ENCODE measurements around the gene MCF2L2. TPM values are rescaled to one million over a fixed set of nuclear protein-coding genes. Genes with fewer than 3 reads are reported as not detected.

The MCF2L2 gene
- polyA plus RNA-seq, 2 of the 4 experiments (the other 2 are of a cell fraction) = 0.03 to 0.05 TPM

DNA sequence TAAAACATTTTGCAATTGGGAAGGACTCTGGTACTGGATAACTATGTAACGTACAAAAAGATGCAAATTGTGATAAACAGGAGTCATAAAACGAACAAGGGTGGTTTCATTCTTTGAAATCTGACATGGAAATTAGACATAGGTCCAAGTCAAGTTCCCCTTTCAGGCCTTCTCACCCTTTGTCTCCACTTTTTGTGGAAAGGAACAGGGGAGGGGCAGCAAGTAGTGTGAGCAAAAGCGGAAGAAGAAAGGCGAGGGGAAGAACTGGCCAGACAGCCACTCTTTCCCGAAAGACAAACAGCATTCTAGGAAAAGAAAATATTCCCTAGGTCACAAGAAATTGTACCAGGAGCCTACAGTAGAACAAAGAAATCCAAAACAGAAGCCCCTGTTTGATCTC is 52.6 kb downstream of the MCF2L2 start:
- DNase-seq (ENCODE audit: low read depth in 1 of 2, low spot score in 1 of 2) = no peak
- TF ChIP-seq, protein P1, sequence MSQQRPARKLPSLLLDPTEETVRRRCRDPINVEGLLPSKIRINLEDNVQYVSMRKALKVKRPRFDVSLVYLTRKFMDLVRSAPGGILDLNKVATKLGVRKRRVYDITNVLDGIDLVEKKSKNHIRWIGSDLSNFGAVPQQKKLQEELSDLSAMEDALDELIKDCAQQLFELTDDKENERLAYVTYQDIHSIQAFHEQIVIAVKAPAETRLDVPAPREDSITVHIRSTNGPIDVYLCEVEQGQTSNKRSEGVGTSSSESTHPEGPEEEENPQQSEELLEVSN (IDR thresholded peaks at IDR 0.05; ENCODE audit: borderline replicate concordance, low read depth) = no peak
- TF ChIP-seq, protein P2, sequence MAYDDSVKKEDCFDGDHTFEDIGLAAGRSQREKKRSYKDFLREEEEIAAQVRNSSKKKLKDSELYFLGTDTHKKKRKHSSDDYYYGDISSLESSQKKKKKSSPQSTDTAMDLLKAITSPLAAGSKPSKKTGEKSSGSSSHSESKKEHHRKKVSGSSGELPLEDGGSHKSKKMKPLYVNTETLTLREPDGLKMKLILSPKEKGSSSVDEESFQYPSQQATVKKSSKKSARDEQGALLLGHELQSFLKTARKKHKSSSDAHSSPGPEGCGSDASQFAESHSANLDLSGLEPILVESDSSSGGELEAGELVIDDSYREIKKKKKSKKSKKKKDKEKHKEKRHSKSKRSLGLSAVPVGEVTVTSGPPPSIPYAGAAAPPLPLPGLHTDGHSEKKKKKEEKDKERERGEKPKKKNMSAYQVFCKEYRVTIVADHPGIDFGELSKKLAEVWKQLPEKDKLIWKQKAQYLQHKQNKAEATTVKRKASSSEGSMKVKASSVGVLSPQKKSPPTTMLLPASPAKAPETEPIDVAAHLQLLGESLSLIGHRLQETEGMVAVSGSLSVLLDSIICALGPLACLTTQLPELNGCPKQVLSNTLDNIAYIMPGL (CRISPR knock-in tag; IDR thresholded peaks at IDR 0.05; ENCODE audit: borderline replicate concordance) = no peak
- TF ChIP-seq ZSCAN20 (CRISPR knock-in tag; IDR thresholded peaks at IDR 0.05) (no peak), KDM1A (IDR thresholded peaks at IDR 0.05; ENCODE audit: low read depth) (no peak), FOXS1 (CRISPR knock-in tag; IDR thresholded peaks at IDR 0.05) (no peak), TP53 (CRISPR knock-in tag; IDR thresholded peaks at IDR 0.05) (no peak), SMC3 (IDR thresholded peaks at IDR 0.05) (no peak), ZFP36 (IDR thresholded peaks at IDR 0.05; ENCODE audit: borderline replicate concordance, partially characterized antibody) (no peak), PHF8 (IDR thresholded peaks at IDR 0.05; ENCODE audit: borderline replicate concordance, low read depth) (no peak), EP300 (IDR thresholded peaks at IDR 0.05) (no peak), HDAC2 (IDR thresholded peaks at IDR 0.05) (no peak), FOSB (CRISPR knock-in tag; IDR thresholded peaks at IDR 0.05) (no peak), CBX2 (IDR thresholded peaks at IDR 0.05; ENCODE audit: borderline replicate concordance, low read depth) (no peak), ZC3H11A (IDR thresholded peaks at IDR 0.05) (no peak), KDM5A (IDR thresholded peaks at IDR 0.05) (no peak), EHMT2 (IDR thresholded peaks at IDR 0.05; ENCODE audit: low read depth) (no peak)
- TF ChIP-seq, protein P3, sequence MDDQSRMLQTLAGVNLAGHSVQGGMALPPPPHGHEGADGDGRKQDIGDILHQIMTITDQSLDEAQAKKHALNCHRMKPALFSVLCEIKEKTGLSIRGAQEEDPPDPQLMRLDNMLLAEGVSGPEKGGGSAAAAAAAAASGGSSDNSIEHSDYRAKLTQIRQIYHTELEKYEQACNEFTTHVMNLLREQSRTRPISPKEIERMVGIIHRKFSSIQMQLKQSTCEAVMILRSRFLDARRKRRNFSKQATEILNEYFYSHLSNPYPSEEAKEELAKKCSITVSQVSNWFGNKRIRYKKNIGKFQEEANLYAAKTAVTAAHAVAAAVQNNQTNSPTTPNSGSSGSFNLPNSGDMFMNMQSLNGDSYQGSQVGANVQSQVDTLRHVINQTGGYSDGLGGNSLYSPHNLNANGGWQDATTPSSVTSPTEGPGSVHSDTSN (IDR thresholded peaks at IDR 0.05) = no peak
- Histone ChIP-seq H3K27ac (no peak overlapping the region; a peak in 1 of 6 replicates), H3K4me3 (no peak overlapping the region), H3K4me2 (no peak overlapping the region), H3K9me3 (no peaks in the 10 kb centered on the region), H3K4me1 (peaks cover 18% of the 10 kb centered on the region)
- CTCF ChIA-PET = no interaction called here
- WGBS (ENCODE audit: missing lambda C conversion rate) = 79% methylated on average over 5 of the region's 5 CpGs
- no peak for FAIRE-seq
- POLR2A ChIA-PET = no interaction called here
- ATAC-seq = no peak

DNA sequence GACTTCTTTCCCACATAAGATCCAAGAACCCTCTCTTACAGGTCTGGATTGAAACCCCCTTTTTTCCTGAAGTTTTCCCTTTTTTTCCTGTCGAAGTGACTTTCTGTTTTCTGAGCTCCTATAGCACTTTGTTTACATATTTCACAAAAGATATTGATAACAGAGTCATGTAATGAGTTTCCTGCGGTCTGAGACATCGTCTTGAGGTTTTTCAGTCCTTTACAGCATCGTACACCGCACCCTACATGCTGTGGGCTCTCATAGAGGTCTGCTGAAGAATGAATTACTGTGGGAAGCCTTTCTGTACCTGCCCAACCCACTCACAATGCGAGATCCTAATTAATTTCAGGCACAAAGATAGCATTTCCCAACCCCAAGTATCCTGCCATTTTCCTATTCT is 53.1 kb downstream of the MCF2L2 start:
- CTCF ChIA-PET = interaction anchor here (1.0 to 1.3 kb wide), 2 partner anchors 69 to 187 kb away, joined by 3 to 5 read pairs; no protein-coding TSS in a partner anchor
- TF ChIP-seq RAD21 (conservative IDR thresholded peaks at IDR 0.05 in 1 of 2, IDR thresholded peaks at IDR 0.05 in 1 of 2) (no peak), MAZ (IDR thresholded peaks at IDR 0.05; ENCODE audit: borderline replicate concordance, low read depth, low read length) (no peak), SMC3 (IDR thresholded peaks at IDR 0.05) (no peak), HDAC2 (IDR thresholded peaks at IDR 0.05) (no peak), RARB (CRISPR knock-in tag; IDR thresholded peaks at IDR 0.05) (no peak), EHMT2 (IDR thresholded peaks at IDR 0.05; ENCODE audit: low read depth) (no peak), EP300 (IDR thresholded peaks at IDR 0.05) (no peak), CEBPB (IDR thresholded peaks at IDR 0.05) (no peak), CBX2 (IDR thresholded peaks at IDR 0.05; ENCODE audit: borderline replicate concordance, low read depth) (no peak), ZSCAN20 (CRISPR knock-in tag; IDR thresholded peaks at IDR 0.05) (no peak), HOXA7 (CRISPR knock-in tag; IDR thresholded peaks at IDR 0.05) (no peak), JUNB (IDR thresholded peaks at IDR 0.05) (no peak)
- TF ChIP-seq, protein P4, sequence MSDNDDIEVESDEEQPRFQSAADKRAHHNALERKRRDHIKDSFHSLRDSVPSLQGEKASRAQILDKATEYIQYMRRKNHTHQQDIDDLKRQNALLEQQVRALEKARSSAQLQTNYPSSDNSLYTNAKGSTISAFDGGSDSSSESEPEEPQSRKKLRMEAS (IDR thresholded peaks at IDR 0.05) = no peak
- TF ChIP-seq, protein P5, sequence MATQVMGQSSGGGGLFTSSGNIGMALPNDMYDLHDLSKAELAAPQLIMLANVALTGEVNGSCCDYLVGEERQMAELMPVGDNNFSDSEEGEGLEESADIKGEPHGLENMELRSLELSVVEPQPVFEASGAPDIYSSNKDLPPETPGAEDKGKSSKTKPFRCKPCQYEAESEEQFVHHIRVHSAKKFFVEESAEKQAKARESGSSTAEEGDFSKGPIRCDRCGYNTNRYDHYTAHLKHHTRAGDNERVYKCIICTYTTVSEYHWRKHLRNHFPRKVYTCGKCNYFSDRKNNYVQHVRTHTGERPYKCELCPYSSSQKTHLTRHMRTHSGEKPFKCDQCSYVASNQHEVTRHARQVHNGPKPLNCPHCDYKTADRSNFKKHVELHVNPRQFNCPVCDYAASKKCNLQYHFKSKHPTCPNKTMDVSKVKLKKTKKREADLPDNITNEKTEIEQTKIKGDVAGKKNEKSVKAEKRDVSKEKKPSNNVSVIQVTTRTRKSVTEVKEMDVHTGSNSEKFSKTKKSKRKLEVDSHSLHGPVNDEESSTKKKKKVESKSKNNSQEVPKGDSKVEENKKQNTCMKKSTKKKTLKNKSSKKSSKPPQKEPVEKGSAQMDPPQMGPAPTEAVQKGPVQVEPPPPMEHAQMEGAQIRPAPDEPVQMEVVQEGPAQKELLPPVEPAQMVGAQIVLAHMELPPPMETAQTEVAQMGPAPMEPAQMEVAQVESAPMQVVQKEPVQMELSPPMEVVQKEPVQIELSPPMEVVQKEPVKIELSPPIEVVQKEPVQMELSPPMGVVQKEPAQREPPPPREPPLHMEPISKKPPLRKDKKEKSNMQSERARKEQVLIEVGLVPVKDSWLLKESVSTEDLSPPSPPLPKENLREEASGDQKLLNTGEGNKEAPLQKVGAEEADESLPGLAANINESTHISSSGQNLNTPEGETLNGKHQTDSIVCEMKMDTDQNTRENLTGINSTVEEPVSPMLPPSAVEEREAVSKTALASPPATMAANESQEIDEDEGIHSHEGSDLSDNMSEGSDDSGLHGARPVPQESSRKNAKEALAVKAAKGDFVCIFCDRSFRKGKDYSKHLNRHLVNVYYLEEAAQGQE (IDR thresholded peaks at IDR 0.05) = no peak
- WGBS (ENCODE audit: missing lambda C conversion rate) = 75% methylated on average over 6 of the region's 6 CpGs
- Histone ChIP-seq H3K9me3 (no peaks in the 10 kb centered on the region), H3K4me2 (no peak overlapping the region), H3K4me1 (peaks cover 22% of the 10 kb centered on the region), H3K4me3 (no peak overlapping the region), H3K27ac (peak overlapping the region in 1 of 2 experiments; percentile 12; a peak in 1 of 6 replicates)
- FAIRE-seq (no peak), ATAC-seq (no peak), DNase-seq (ENCODE audit: low read depth in 1 of 2, low spot score in 1 of 2) (no peak)
- POLR2A ChIA-PET = no interaction called here
